Subcutaneous preadipocyte (primary cell): ENCODE measurements around the gene RNF5. TPM values are rescaled to one million over a fixed set of nuclear protein-coding genes. Genes with fewer than 3 reads are reported as not detected.

Experiments
- small RNA-seq: library from RNA; depleted of rRNA; stranded (forward); fragments of <200 nt; gene quantifications from one replicate; pipeline ENCODE3, GENCODE V24; 2012
- total RNA-seq: library from RNA; depleted of rRNA; stranded (reverse); fragments of >200 nt; gene quantifications from 2 replicates; pipeline ENCODE4 v1.2.3, GENCODE V29; 2012

The RNF5 gene
- total RNA-seq = 15.1 and 18.8 TPM in 2 replicates

GRCh38 chr6:32177788-32178546 is at the start of gene RNF5:
RNF5 (plus strand) TSS chr6:32178405; CDS start chr6:32178512, 107 bp downstream.

GRCh38 chr6:32151863-32152768 is 26.1 kb upstream of the RNF5 start, which contains the start of gene PRRT1:
PRRT1 (minus strand) TSS chr6:32151939; CDS start chr6:32151827, 112 bp downstream.

GRCh38 chr6:32153564-32154513 is 24.4 kb upstream of the RNF5 start, which contains the start of gene PPT2:
PPT2 (plus strand) TSS chr6:32154141; CDS start chr6:32154595, 454 bp downstream.

GRCh38 chr6:32164295-32164694 is 13.9 kb upstream of the RNF5 start, which contains the start of gene EGFL8:
EGFL8 (plus strand) TSS chr6:32164595; CDS start chr6:32166166, 1,571 bp downstream.

GRCh38 chr6:32175711-32176475 is 2.3 kb upstream of the RNF5 start, which contains the start of gene AGPAT1:
AGPAT1 (minus strand) TSS chr6:32176084; CDS start chr6:32171496, 4,588 bp downstream.

GRCh38 chr6:32184084-32184640 is 6.0 kb downstream of the RNF5 start, which contains the start of gene AGER:
AGER (minus strand) TSS chr6:32184253; CDS start chr6:32184222, 31 bp downstream.

GRCh38 chr6:32190054-32190851 is 12.0 kb downstream of the RNF5 start, which contains the start of gene PBX2:
PBX2 (minus strand) TSS chr6:32190202; CDS start chr6:32189915, 287 bp downstream.

GRCh38 chr6:32192608-32193039 is 14.4 kb downstream of the RNF5 start, which contains the start of gene GPSM3:
GPSM3 (minus strand) TSS chr6:32192643; CDS start chr6:32192513, 130 bp downstream.

GRCh38 chr6:32223258-32224235 is 45.3 kb downstream of the RNF5 start, which contains the start of gene NOTCH4:
NOTCH4 (minus strand) TSS chr6:32224067; CDS start chr6:32223928, 139 bp downstream.

Small RNAs within 50 kb of the gene (small RNA-seq; reads per million reads assigned to genes)
- gene AL662884.1 (not detected), gene MIR6833 (not detected)

Other genes starting within 250 kb of the RNF5 start
- gene CFB, start 232.3 kb upstream of the RNF5 start, total RNA-seq = 6.3 and 10.7 TPM in 2 replicates
- 97.9 and 114 TPM in 2 replicates for gene NELFE, start 219.4 kb upstream of the RNF5 start, total RNA-seq
- 55.5 and 55.7 TPM in 2 replicates for gene SKIC2, start 219.2 kb upstream of the RNF5 start, total RNA-seq
- 13.5 and 15.1 TPM in 2 replicates for gene DXO, start 206.3 kb upstream of the RNF5 start, total RNA-seq
- 1.4 and 2.6 TPM in 2 replicates for gene C4A, start 196.3 kb upstream of the RNF5 start, total RNA-seq
- gene C4B, start 163.6 kb upstream of the RNF5 start, total RNA-seq = 1.4 and 1.5 TPM in 2 replicates
- under 0.01 TPM in 1 of 2 replicates, not detected in the other for gene CYP21A2, start 140.0 kb upstream of the RNF5 start, total RNA-seq
- gene TNXB, start 69.1 kb upstream of the RNF5 start, total RNA-seq = 99.6 and 179 TPM in 2 replicates
- 19.5 and 23.3 TPM in 2 replicates for gene ATF6B, start 50.2 kb upstream of the RNF5 start, total RNA-seq
- 6.6 and 7.3 TPM in 2 replicates for gene FKBPL, start 48.1 kb upstream of the RNF5 start, total RNA-seq
- under 0.01 and 0.20 TPM in 2 replicates for gene PRRT1, start 26.5 kb upstream of the RNF5 start, total RNA-seq
- gene PPT2, start 24.3 kb upstream of the RNF5 start, total RNA-seq = 9.6 and 10.6 TPM in 2 replicates
- gene EGFL8, start 13.8 kb upstream of the RNF5 start, total RNA-seq = 0.73 and 1.4 TPM in 2 replicates
- gene AGPAT1, start 2.3 kb upstream of the RNF5 start, total RNA-seq = 26.5 and 29.1 TPM in 2 replicates
- gene AGER, start 5.8 kb downstream of the RNF5 start, total RNA-seq = 0.20 and 1.1 TPM in 2 replicates
- gene PBX2, start 11.8 kb downstream of the RNF5 start, total RNA-seq = 21.3 and 28.7 TPM in 2 replicates
- 1.1 and 1.4 TPM in 2 replicates for gene GPSM3, start 14.2 kb downstream of the RNF5 start, total RNA-seq
- gene NOTCH4, start 45.7 kb downstream of the RNF5 start, total RNA-seq = 0.59 and 0.73 TPM in 2 replicates
- not detected in 2 replicates for gene TSBP1, start 193.5 kb downstream of the RNF5 start, total RNA-seq
- gene BTNL2, start 228.8 kb downstream of the RNF5 start, total RNA-seq = not detected in 2 replicates